Activated naive CD4-positive, alpha-beta T cell treated with anti-CD3 and anti-CD28 coated beads, Interleukin-2, amount 50 U/mL, for 72 hours (primary cell): ENCODE data around the gene MLLT3. TPM values are rescaled to one million over a fixed set of nuclear protein-coding genes. Genes with fewer than 3 reads are reported as not detected.

Experiments used
- ATAC-seq, 2 donors: fragments of 150-1000 bp; cut with Tn5 transposase; 2 replicates each; pipeline ENCODE4 v1.10.0; 2021; ENCODE audit warnings: mild to moderate bottlenecking in 2 of 2, moderate library complexity in 2 of 2
- DNase-seq, 2 donors: peaks; one replicate each; pipeline ENCODE4 v3.0.0; 2021 to 2022; ENCODE audit warnings: low spot score in 2 of 2
- H3K27ac Mint-ChIP-seq, 2 donors: one replicate each; pipeline ENCODE4 v1.8.0; 2022; ENCODE audit warnings: mild to moderate bottlenecking in 2 of 2, mixed read lengths in 2 of 2
- H3K36me3 Mint-ChIP-seq, 2 donors: one replicate each; pipeline ENCODE4 v1.8.0; 2022; ENCODE audit warnings: mixed read lengths in 2 of 2
- H3K9me3 Mint-ChIP-seq, 2 donors: one replicate each; pipeline ENCODE4 v1.8.0; 2022; ENCODE audit warnings: mixed read lengths in 2 of 2
- total RNA-seq, 2 donors: library from RNA; stranded (reverse); gene quantifications; one replicate each; pipeline ENCODE4 v1.2.3, GENCODE V29; 2022

The MLLT3 gene
- total RNA-seq, 2 donors from 2014 or later: 43.6 to 54.6 TPM

GRCh38 chr9:20357037-20357432 is 265.3 kb downstream of the MLLT3 start:
- no peak for DNase-seq
- H3K36me3 Mint-ChIP-seq: peaks cover 6 to 49% of the 10 kb centered on the region in 2 donors
- no peak for ATAC-seq
- H3K27ac Mint-ChIP-seq: peak overlapping the region; percentile 48 to 55
- H3K9me3 Mint-ChIP-seq: no peaks in the 10 kb centered on the region

GRCh38 chr9:20356403-20357036 is 265.8 kb downstream of the MLLT3 start:
- peak in 1 of 2 donors; percentile 43 for DNase-seq
- peak; percentile 14 to 35 for ATAC-seq
- H3K9me3 Mint-ChIP-seq: no peaks in the 10 kb centered on the region
- H3K36me3 Mint-ChIP-seq: peaks cover 8 to 51% of the 10 kb centered on the region in 2 donors
- peak overlapping the region in 1 of 2 donors; percentile 55 for H3K27ac Mint-ChIP-seq

- H3K36me3 Mint-ChIP-seq: peaks cover 8 to 47% of the 10 kb centered on the region in 2 donors
- DNase-seq: no peak
These were observed 267.3 kb downstream of the MLLT3 start for GRCh38 chr9:20355022-20355421.

GRCh38 chr9:20353931-20354652 is 268.2 kb downstream of the MLLT3 start:
- ATAC-seq (no peak), DNase-seq (no peak)
- Mint-ChIP-seq H3K9me3 (no peaks in the 10 kb centered on the region), H3K27ac (peak overlapping the region; percentile 32 to 62), H3K36me3 (peaks cover 8 to 41% of the 10 kb centered on the region in 2 donors)

More at GRCh38 chr9:20355022-20355421, 267.3 kb downstream of the MLLT3 start:
- Mint-ChIP-seq H3K9me3 (no peaks in the 10 kb centered on the region), H3K27ac (peak overlapping the region; percentile 32 to 95)
- ATAC-seq: peak; percentile 71 to 89

GRCh38 chr9:20353524-20353923 is 268.8 kb downstream of the MLLT3 start:
- H3K9me3 Mint-ChIP-seq: no peaks in the 10 kb centered on the region
- DNase-seq (no peak), ATAC-seq (no peak)
- no peak overlapping the region for H3K27ac Mint-ChIP-seq
- H3K36me3 Mint-ChIP-seq: peaks cover 8 to 39% of the 10 kb centered on the region in 2 donors

- ATAC-seq (no peak), DNase-seq (no peak)
- Mint-ChIP-seq H3K9me3 (no peaks in the 10 kb centered on the region), H3K27ac (no peak overlapping the region), H3K36me3 (peaks cover 5 to 36% of the 10 kb centered on the region in 2 donors)
These were observed 269.7 kb downstream of the MLLT3 start for GRCh38 chr9:20352591-20352990.

- DNase-seq (no peak), ATAC-seq (no peak)
- H3K9me3 Mint-ChIP-seq: no peaks in the 10 kb centered on the region
- no peak overlapping the region for H3K27ac Mint-ChIP-seq
- peaks cover 5 to 36% of the 10 kb centered on the region in 2 donors for H3K36me3 Mint-ChIP-seq
These were observed 270.6 kb downstream of the MLLT3 start for GRCh38 chr9:20351715-20352114.

- DNase-seq (no peak), ATAC-seq (no peak)
- Mint-ChIP-seq H3K9me3 (no peaks in the 10 kb centered on the region), H3K27ac (no peak overlapping the region), H3K36me3 (peaks cover 11 to 39% of the 10 kb centered on the region in 2 donors)
These were observed 272.7 kb downstream of the MLLT3 start for GRCh38 chr9:20349568-20349967.

- no peak overlapping the region for H3K27ac Mint-ChIP-seq
- peaks cover 6 to 8% of the 10 kb centered on the region in 2 donors for H3K36me3 Mint-ChIP-seq
- DNase-seq (no peak), ATAC-seq (no peak)
- H3K9me3 Mint-ChIP-seq: no peaks in the 10 kb centered on the region
These were observed 279.0 kb downstream of the MLLT3 start for GRCh38 chr9:20343325-20343724.

GRCh38 chr9:20340511-20340861 is 281.8 kb downstream of the MLLT3 start:
- no peak overlapping the region for H3K27ac Mint-ChIP-seq
- peaks cover 0 to 6% of the 10 kb centered on the region in 2 donors for H3K9me3 Mint-ChIP-seq
- DNase-seq (no peak), ATAC-seq (no peak)
- H3K36me3 Mint-ChIP-seq: no peaks in the 10 kb centered on the region

- peaks cover 0 to 11% of the 10 kb centered on the region in 2 donors for H3K9me3 Mint-ChIP-seq
- H3K27ac Mint-ChIP-seq: no peak overlapping the region
- H3K36me3 Mint-ChIP-seq: peaks cover 4 to 18% of the 10 kb centered on the region in 2 donors
- peak in 1 of 2 donors; percentile 34 for ATAC-seq
- no peak for DNase-seq
These were observed 286.5 kb downstream of the MLLT3 start for GRCh38 chr9:20335668-20336332.

- Mint-ChIP-seq H3K27ac (no peak overlapping the region), H3K9me3 (peaks cover 0 to 16% of the 10 kb centered on the region in 2 donors), H3K36me3 (peaks cover 4 to 18% of the 10 kb centered on the region in 2 donors)
- DNase-seq (no peak), ATAC-seq (no peak)
These were observed 288.3 kb downstream of the MLLT3 start for GRCh38 chr9:20333991-20334390.

- Mint-ChIP-seq H3K27ac (peak overlapping the region in 1 of 2 donors; percentile 45), H3K9me3 (peaks cover 5 to 10% of the 10 kb centered on the region in 2 donors), H3K36me3 (peaks cover 4 to 18% of the 10 kb centered on the region in 2 donors)
- DNase-seq: no peak
- peak; percentile 60 to 95 for ATAC-seq
These were observed 291.1 kb downstream of the MLLT3 start for GRCh38 chr9:20331095-20331685.

GRCh38 chr9:20330688-20331087 is 291.6 kb downstream of the MLLT3 start:
- no peak for ATAC-seq
- Mint-ChIP-seq H3K9me3 (peaks cover 5 to 10% of the 10 kb centered on the region in 2 donors), H3K27ac (peak overlapping the region in 1 of 2 donors; percentile 45), H3K36me3 (peaks cover 4 to 18% of the 10 kb centered on the region in 2 donors)
- no peak for DNase-seq

- Mint-ChIP-seq H3K36me3 (peaks cover 3 to 9% of the 10 kb centered on the region in 2 donors), H3K9me3 (peaks cover 5 to 9% of the 10 kb centered on the region in 2 donors), H3K27ac (no peak overlapping the region)
- no peak for ATAC-seq
- no peak for DNase-seq
These were observed 295.8 kb downstream of the MLLT3 start for GRCh38 chr9:20326516-20326915.

- Mint-ChIP-seq H3K27ac (no peak overlapping the region), H3K36me3 (peaks cover 0 to 6% of the 10 kb centered on the region in 2 donors), H3K9me3 (peaks cover 5 to 9% of the 10 kb centered on the region in 2 donors)
- DNase-seq (no peak), ATAC-seq (no peak)
These were observed 297.3 kb downstream of the MLLT3 start for GRCh38 chr9:20325008-20325407.

- no peak for DNase-seq
- Mint-ChIP-seq H3K36me3 (peaks cover 0 to 8% of the 10 kb centered on the region in 2 donors), H3K27ac (peak overlapping the region; percentile 85 to 98), H3K9me3 (peaks cover 5% of the 10 kb centered on the region in 2 donors)
- ATAC-seq: no peak
These were observed 300.1 kb downstream of the MLLT3 start for GRCh38 chr9:20322212-20322611.
